PC-3 (cell line): ENCODE results near the gene UBQLN3. TPM values are rescaled to one million over a fixed set of nuclear protein-coding genes. Genes with fewer than 3 reads are reported as not detected.
A peak's percentile ranks its signal among the peaks of the same experiment; 100 is the strongest.

Source experiments
- ATAC-seq: fragments of 200-7000 bp; cut with Tn5 transposase; 2 replicates; pipeline ENCODE4 v1.9.1; 2020; ENCODE audit warnings: mild to moderate bottlenecking, moderate library complexity
- BruUV-seq: library from RNA; stranded (reverse); fragments of 400-500 nt; replicated peaks from 2 replicates; lab custom pipeline; 2021; lab: Mats Ljungman, UMichigan
- CTCF ChIA-PET: fragments of 300-600 bp; sonication (Branson Sonifier 250); formaldehyde crosslinking; loops from one replicate; lab custom pipeline; 2022; ENCODE audit warnings: antibody characterized with exemption; lab: Charles Lee
- POLR2A ChIA-PET: fragments of 300-600 bp; sonication (Branson Sonifier 250); formaldehyde crosslinking; loops from one replicate; lab custom pipeline; 2022; ENCODE audit warnings: antibody characterized with exemption; ENCODE audit not compliant: unreplicated experiment; lab: Charles Lee
- DNase-seq: peaks from one replicate; pipeline ENCODE4 v3.0.0-alpha.2; 2015
- H2AFZ ChIP-seq: fragments of 300-600 bp; sonication (generic); 2 replicates; pipeline ENCODE4 v1.6.0; 2016; ENCODE audit warnings: antibody characterized with exemption, low read length
- H3F3A ChIP-seq: fragments of 300-600 bp; sonication (generic); one replicate; pipeline ENCODE4 v1.6.0; 2017; ENCODE audit warnings: antibody characterized with exemption, low read length, control low read depth, mild to moderate bottlenecking; ENCODE audit not compliant: unreplicated experiment
- H3K27ac ChIP-seq: fragments of 300-600 bp; sonication (generic); 2 replicates; pipeline ENCODE4 v1.5.1; 2016; ENCODE audit warnings: mild to moderate bottlenecking, low read length
- H3K27me3 ChIP-seq: fragments of 300-600 bp; sonication (generic); 2 replicates; pipeline ENCODE4 v1.6.1; 2016; ENCODE audit warnings: low read length, mixed read lengths
- H3K36me3 ChIP-seq: fragments of 300-600 bp; sonication (generic); 2 replicates; pipeline ENCODE4 v1.6.1; 2016; ENCODE audit warnings: low read depth, mixed run types, low read length, mixed read lengths
- H3K4me1 ChIP-seq: fragments of 300-600 bp; sonication (generic); 2 replicates; pipeline ENCODE4 v1.5.1; 2016; ENCODE audit warnings: low read length; ENCODE audit not compliant: insufficient read depth
- H3K4me2 ChIP-seq: fragments of 300-600 bp; sonication (generic); 2 replicates; pipeline ENCODE4 v1.6.0; 2016; ENCODE audit warnings: low read length
- H3K4me3 ChIP-seq: fragments of 300-600 bp; sonication (generic); 2 replicates; pipeline ENCODE4 v1.5.1; 2016; ENCODE audit warnings: mild to moderate bottlenecking, low read length, mixed read lengths
- H3K79me2 ChIP-seq: fragments of 300-600 bp; sonication (generic); 2 replicates; pipeline ENCODE4 v1.6.1; 2017; ENCODE audit warnings: low read length, mixed read lengths
- H3K9ac ChIP-seq: fragments of 300-600 bp; sonication (generic); 2 replicates; pipeline ENCODE4 v1.6.0; 2016; ENCODE audit warnings: mild to moderate bottlenecking, low read length
- H3K9me2 ChIP-seq: fragments of 300-600 bp; sonication (generic); replicated peaks from 2 replicates; pipeline ENCODE4 v1.6.1; 2016; ENCODE audit warnings: mixed run types, low read length, mixed read lengths
- H3K9me3 ChIP-seq: fragments of 300-600 bp; sonication (generic); 2 replicates; pipeline ENCODE4 v1.6.1; 2016; ENCODE audit warnings: low read length, mixed read lengths
- H4K20me1 ChIP-seq: fragments of 300-600 bp; sonication (generic); 2 replicates; pipeline ENCODE4 v1.6.1; 2016; ENCODE audit warnings: low read length, mixed read lengths
- EZH2 ChIP-seq: fragments of 300-600 bp; sonication (generic); IDR thresholded peaks from one replicate; pipeline ENCODE4 v1.6.1; 2017; ENCODE audit warnings: antibody characterized with exemption, mild to moderate bottlenecking, low read length; ENCODE audit not compliant: unreplicated experiment
- EZH2phosphoT487 ChIP-seq: fragments of 300-600 bp; sonication (generic); IDR thresholded peaks from 2 replicates; pipeline ENCODE4 v1.6.1; 2018; ENCODE audit warnings: mild to moderate bottlenecking, antibody characterized with exemption, low read length, borderline replicate concordance
- intact Hi-C: fragments of 100-400 bp; cut with micrococcal nuclease; formaldehyde crosslinking; loops from 2 replicates; pipeline ENCODE4 v1.9.0; 2023
- total RNA-seq: library from RNA; depleted of rRNA; stranded (reverse); fragments of >200 nt; gene quantifications from 2 replicates; pipeline ENCODE4 v1.2.3, GENCODE V29; 2014
- TF ChIP-seq, protein P1 (sequence below): fragments of 300-600 bp; sonication (generic); conservative IDR thresholded peaks from 2 replicates; pipeline ENCODE4 v1.5.1; 2017; ENCODE audit warnings: antibody characterized with exemption, low read depth, mild to moderate bottlenecking, low read length

Gene UBQLN3
- total RNA-seq, 1 experiment from 2014 or later = not detected

DNA sequence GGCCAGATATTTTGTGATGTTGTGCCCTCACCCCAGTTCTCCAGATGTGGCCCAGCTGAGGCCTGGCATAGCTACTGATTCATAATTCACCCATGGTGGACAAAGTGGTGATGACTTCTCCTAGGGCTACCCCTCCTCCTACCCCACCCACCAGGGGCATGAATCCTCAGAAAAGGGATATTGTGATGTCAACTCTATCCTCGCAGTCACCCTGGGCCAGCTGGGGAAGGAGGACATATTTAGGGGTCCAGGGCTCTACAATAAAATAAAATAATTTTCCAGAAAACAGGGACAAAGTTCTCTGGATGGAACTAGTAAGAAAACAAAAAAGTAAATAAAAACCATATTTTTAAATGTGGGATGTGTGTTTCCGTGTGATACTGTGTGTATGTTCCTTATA, 6.8 kb upstream of the UBQLN3 start, which contains the start of gene UBQLNL:
TSS of gene UBQLNL (minus strand) at position 101 of the 400 bp plus-strand sequence. CDS start 258 bp downstream, outside the sequence.
- no peak for ATAC-seq
- POLR2A ChIA-PET = no interaction called here
- BruUV-seq = no TSS peak

DNA sequence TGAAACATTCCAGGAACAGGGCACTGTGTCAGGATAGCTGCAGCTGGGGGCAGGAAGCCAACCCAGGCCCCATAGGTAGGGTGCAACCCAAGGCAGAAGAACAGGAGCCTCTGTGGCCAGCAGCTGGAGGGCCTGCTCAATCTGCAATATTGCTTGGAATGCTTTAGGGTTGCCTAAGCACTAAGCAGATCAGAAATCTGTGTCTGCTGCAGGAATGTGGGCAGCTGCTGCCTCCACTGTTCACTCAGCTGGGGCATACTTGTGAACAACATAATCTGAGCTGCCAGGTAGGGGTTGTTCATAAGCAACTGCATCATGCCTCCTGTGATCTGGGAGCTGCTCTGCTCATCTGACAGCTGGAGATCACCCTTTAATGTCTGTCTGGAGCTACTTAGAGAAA, 5.1 kb upstream of the UBQLN3 start:
- Histone ChIP-seq H3K4me3 (no peak overlapping the region), H3K9me2 (no peaks in the 10 kb centered on the region), H3K4me1 (no peaks in the 10 kb centered on the region), H3K79me2 (no peaks in the 10 kb centered on the region), H3K27ac (no peak overlapping the region), H3K4me2 (no peak overlapping the region), H3F3A (no peaks in the 10 kb centered on the region), H2AFZ (no peak overlapping the region), H3K36me3 (no peaks in the 10 kb centered on the region), H3K9ac (no peak overlapping the region), H3K9me3 (no peaks in the 10 kb centered on the region), H4K20me1 (no peaks in the 10 kb centered on the region), H3K27me3 (peaks cover 28% of the 10 kb centered on the region; the same call in 1 of the 2 replicates)
- ATAC-seq (no peak), DNase-seq (no peak)
- ChIA-PET POLR2A (no interaction called here), CTCF (no interaction called here)
- TF ChIP-seq, protein P1, sequence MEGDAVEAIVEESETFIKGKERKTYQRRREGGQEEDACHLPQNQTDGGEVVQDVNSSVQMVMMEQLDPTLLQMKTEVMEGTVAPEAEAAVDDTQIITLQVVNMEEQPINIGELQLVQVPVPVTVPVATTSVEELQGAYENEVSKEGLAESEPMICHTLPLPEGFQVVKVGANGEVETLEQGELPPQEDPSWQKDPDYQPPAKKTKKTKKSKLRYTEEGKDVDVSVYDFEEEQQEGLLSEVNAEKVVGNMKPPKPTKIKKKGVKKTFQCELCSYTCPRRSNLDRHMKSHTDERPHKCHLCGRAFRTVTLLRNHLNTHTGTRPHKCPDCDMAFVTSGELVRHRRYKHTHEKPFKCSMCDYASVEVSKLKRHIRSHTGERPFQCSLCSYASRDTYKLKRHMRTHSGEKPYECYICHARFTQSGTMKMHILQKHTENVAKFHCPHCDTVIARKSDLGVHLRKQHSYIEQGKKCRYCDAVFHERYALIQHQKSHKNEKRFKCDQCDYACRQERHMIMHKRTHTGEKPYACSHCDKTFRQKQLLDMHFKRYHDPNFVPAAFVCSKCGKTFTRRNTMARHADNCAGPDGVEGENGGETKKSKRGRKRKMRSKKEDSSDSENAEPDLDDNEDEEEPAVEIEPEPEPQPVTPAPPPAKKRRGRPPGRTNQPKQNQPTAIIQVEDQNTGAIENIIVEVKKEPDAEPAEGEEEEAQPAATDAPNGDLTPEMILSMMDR = no peak
- no peak for TF ChIP-seq EZH2
- intact Hi-C loops = no loop called here
- BruUV-seq = no TSS peak

More for the DNA sequence above, 6.8 kb upstream of the UBQLN3 start, which contains the start of gene UBQLNL:
- no peak within 1 kb of the TSS for H2AFZ ChIP-seq
- no peaks in the 10 kb centered on the region for H3K36me3 ChIP-seq
- no peaks in the 10 kb centered on the region for H3K9me3 ChIP-seq
- no peaks in the 10 kb centered on the region for H3K9me2 ChIP-seq
- H3F3A ChIP-seq = no peaks in the 10 kb centered on the region
- CTCF ChIA-PET = no interaction called here
- H3K4me3 ChIP-seq = no peak within 1 kb of the TSS
- DNase-seq = no peak
- H3K27me3 ChIP-seq = peaks cover 13% of the 10 kb centered on the region; the same call in 1 of the 2 replicates
- TF ChIP-seq EZH2 (no peak), EZH2phosphoT487 (no peak)
- TF ChIP-seq, protein P1 = no peak
- H3K9ac ChIP-seq = no peak within 1 kb of the TSS
- H3K4me1 ChIP-seq = no peaks in the 10 kb centered on the region
- intact Hi-C loops = no loop called here
- no peak within 1 kb of the TSS for H3K27ac ChIP-seq
- no peak within 1 kb of the TSS for H3K4me2 ChIP-seq
- H4K20me1 ChIP-seq = no peaks in the 10 kb centered on the region
- no peaks in the 10 kb centered on the region for H3K79me2 ChIP-seq

DNA sequence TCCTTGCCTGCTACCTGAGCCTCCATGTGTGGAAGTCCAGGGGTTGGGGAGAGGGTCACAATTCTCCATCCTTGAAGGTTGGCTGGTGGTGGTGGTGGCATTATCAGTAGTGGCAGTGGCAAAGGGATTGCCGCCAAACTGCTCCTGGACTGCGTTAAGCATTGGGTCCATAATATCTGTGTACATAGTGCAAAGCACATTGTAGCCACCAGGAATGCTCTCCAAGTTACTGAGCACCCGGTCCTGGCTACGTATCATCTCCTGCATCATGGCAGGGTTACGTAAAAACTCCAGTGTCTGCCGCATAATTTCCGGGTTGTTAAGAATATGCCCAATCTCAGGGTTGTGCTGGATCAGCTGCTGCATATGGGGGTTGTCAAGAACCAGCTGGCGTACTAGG, 1.2 kb downstream of the UBQLN3 start:
- no peaks in the 10 kb centered on the region for H3K9me3 ChIP-seq
- no peak overlapping the region for H2AFZ ChIP-seq
- H3K9me2 ChIP-seq = no peaks in the 10 kb centered on the region
- no peaks in the 10 kb centered on the region for H4K20me1 ChIP-seq
- H3K9ac ChIP-seq = no peak overlapping the region
- H3K4me1 ChIP-seq = no peaks in the 10 kb centered on the region
- no peaks in the 10 kb centered on the region for H3K36me3 ChIP-seq
- CTCF ChIA-PET = no interaction called here
- H3K27ac ChIP-seq = no peak overlapping the region
- no peak overlapping the region for H3K4me2 ChIP-seq
- no peak overlapping the region for H3K4me3 ChIP-seq
- BruUV-seq = no TSS peak
- H3F3A ChIP-seq = no peaks in the 10 kb centered on the region
- ATAC-seq = no peak
- peaks cover 28% of the 10 kb centered on the region; the same call in 1 of the 2 replicates for H3K27me3 ChIP-seq
- DNase-seq = no peak
- TF ChIP-seq EZH2phosphoT487 = no peak
- TF ChIP-seq, protein P1 = 0 out of 2 replicates have a peak, but pooled peaks have one; percentile 10
- intact Hi-C loops = no loop called here
- H3K79me2 ChIP-seq = no peaks in the 10 kb centered on the region
- POLR2A ChIA-PET = no interaction called here
